Bronchial epithelial cell (primary cell): Measurements from ENCODE around the gene HDHD5. TPM values are rescaled to one million over a fixed set of nuclear protein-coding genes. Genes with fewer than 3 reads are reported as not detected.

Experiments
- DNase-seq: peaks from one replicate; pipeline ENCODE4 v3.0.0-alpha.2; 2010; ENCODE audit warnings: low read depth
- FAIRE-seq: peaks from 2 replicates; lab custom pipeline; 2011; peaks lifted over from hg19 to GRCh38; lab: Jason Lieb, UNC
- H3K27me3 ChIP-seq: 2 replicates; pipeline ENCODE4 v1.5.1; 2011; ENCODE audit warnings: low read length; ENCODE audit not compliant: control insufficient read depth, insufficient read depth
- H3K36me3 ChIP-seq: 2 replicates; pipeline ENCODE4 v1.5.1; 2011; ENCODE audit warnings: low read length; ENCODE audit not compliant: control insufficient read depth, insufficient read depth
- H3K4me3 ChIP-seq: 2 replicates; pipeline ENCODE4 v1.5.1; 2011; ENCODE audit warnings: mild to moderate bottlenecking, low read depth, low read length, control low read depth
- CTCF ChIP-seq: IDR thresholded peaks from 2 replicates; pipeline ENCODE4 v1.5.1; 2011; ENCODE audit warnings: mild to moderate bottlenecking, moderate library complexity, low read length, control low read depth, inconsistent platforms; ENCODE audit not compliant: insufficient read depth, severe bottlenecking
- total RNA-seq: library from RNA; depleted of rRNA; stranded (reverse); fragments of >200 nt; gene quantifications from 2 replicates; pipeline ENCODE4 v1.2.1, GENCODE V29; 2014

HDHD5 gene
- total RNA-seq, 1 donor from 2014 or later: 50.5 TPM

- Histone ChIP-seq H3K36me3 (peaks cover 20% of the 10 kb centered on the region), H3K27me3 (no peaks in the 10 kb centered on the region), H3K4me3 (no peak overlapping the region)
- FAIRE-seq (no peak), DNase-seq (no peak)
- TF ChIP-seq CTCF: no peak
Observed at GRCh38 chr22:17096071-17096470, 63.0 kb downstream of the HDHD5 start.

- H3K36me3 ChIP-seq: peaks cover 18% of the 10 kb centered on the region
- DNase-seq (no peak), FAIRE-seq (no peak)
- H3K4me3 ChIP-seq: no peak overlapping the region
- TF ChIP-seq CTCF: peak; percentile 20
- no peaks in the 10 kb centered on the region for H3K27me3 ChIP-seq
Observed at GRCh38 chr22:17095538-17095937, 63.5 kb downstream of the HDHD5 start.

- peaks cover 4% of the 10 kb centered on the region for H3K36me3 ChIP-seq
- no peak overlapping the region for H3K4me3 ChIP-seq
- TF ChIP-seq CTCF: no peak
- FAIRE-seq (no peak), DNase-seq (no peak)
- no peaks in the 10 kb centered on the region for H3K27me3 ChIP-seq
Observed at GRCh38 chr22:17093081-17093480, 66.0 kb downstream of the HDHD5 start.

- no peak for FAIRE-seq
- no peak for DNase-seq
- no peaks in the 10 kb centered on the region for H3K27me3 ChIP-seq
- no peak overlapping the region for H3K4me3 ChIP-seq
- no peaks in the 10 kb centered on the region for H3K36me3 ChIP-seq
- TF ChIP-seq CTCF: no peak
Observed at GRCh38 chr22:17091851-17092250, 67.2 kb downstream of the HDHD5 start.

GRCh38 chr22:17090550-17090949, 68.5 kb downstream of the HDHD5 start:
- TF ChIP-seq CTCF: no peak
- no peaks in the 10 kb centered on the region for H3K36me3 ChIP-seq
- DNase-seq (no peak), FAIRE-seq (no peak)
- no peaks in the 10 kb centered on the region for H3K27me3 ChIP-seq
- H3K4me3 ChIP-seq: no peak overlapping the region

Other genes with a start within 250 kb of the HDHD5 start
- gene GAB4, start 151.1 kb downstream of the HDHD5 start, total RNA-seq: not detected in 2 replicates
- gene IL17RA, start 74.3 kb downstream of the HDHD5 start, total RNA-seq: 3.7 and 4.4 TPM in 2 replicates
- gene TMEM121B, start 37.9 kb downstream of the HDHD5 start, total RNA-seq: not detected in 2 replicates
- 1.1 and 1.2 TPM in 2 replicates for gene ADA2, start 60.2 kb upstream of the HDHD5 start, total RNA-seq
- not detected in 2 replicates for gene CECR2, start 210.2 kb upstream of the HDHD5 start, total RNA-seq